Measurements from ENCODE around the gene SUSD4. TPM values are rescaled to one million over a fixed set of nuclear protein-coding genes. Genes with fewer than 3 reads are reported as not detected.

Gene SUSD4
- total RNA-seq, 1 experiment from 2014 or later, result 3.5 TPM

GRCh38 chr1:223364685-223365382, 858 bp upstream of the SUSD4 start:
- Histone ChIP-seq H4K8ac (replicated peaks; ENCODE audit: insufficient read length, low read depth, low read length) (no peak overlapping the region), H3K27ac (ENCODE audit: insufficient read length, low read depth, low read length) (no peak overlapping the region), H3K23me2 (ENCODE audit: insufficient read length, low read depth, low read length, poor library complexity, severe bottlenecking) (peaks cover 19% of the 10 kb centered on the region), H3K4ac (ENCODE audit: low read depth, low read length) (no peak overlapping the region), H2BK15ac (ENCODE audit: low read depth, low read length) (no peak overlapping the region), H3K27me3 (ENCODE audit: insufficient read depth, low read length) (peaks cover 11% of the 10 kb centered on the region; the same call in 1 of the 2 replicates), H4K5ac (ENCODE audit: insufficient read length, low read depth, low read length) (no peak overlapping the region), H3K79me1 (ENCODE audit: insufficient read depth, low read depth, low read length, poor library complexity, severe bottlenecking) (no peaks in the 10 kb centered on the region), H2BK120ac (ENCODE audit: low read depth, low read length, poor library complexity, severe bottlenecking) (no peak overlapping the region), H2AK5ac (ENCODE audit: insufficient read length, low read length) (no peak overlapping the region), H3K79me2 (ENCODE audit: insufficient read depth, low read length) (no peaks in the 10 kb centered on the region), H3T11ph (ENCODE audit: low read length) (no peak overlapping the region), H3K18ac (ENCODE audit: insufficient read length, low read depth, low read length) (no peak overlapping the region), H3K9ac (ENCODE audit: extremely low read depth, insufficient read length, low read length) (no peak overlapping the region), H2BK5ac (ENCODE audit: insufficient read length, low read length) (no peak overlapping the region), H3K4me1 (ENCODE audit: insufficient read depth, low read length) (peaks cover 2% of the 10 kb centered on the region; the same call in 1 of the 2 replicates), H2AFZ (ENCODE audit: low read length) (no peak overlapping the region), H4K91ac (ENCODE audit: insufficient read length, low read depth, low read length) (no peak overlapping the region), H3K9me3 (ENCODE audit: control insufficient read depth, low read depth, low read length) (no peaks in the 10 kb centered on the region), H2BK20ac (ENCODE audit: low read depth, low read length, poor library complexity, severe bottlenecking) (no peak overlapping the region), H4K20me1 (ENCODE audit: control insufficient read depth, insufficient read depth, insufficient read length) (no peaks in the 10 kb centered on the region), H3K56ac (ENCODE audit: insufficient read length, low read depth, low read length) (no peak overlapping the region), H2BK12ac (ENCODE audit: insufficient read length, low read depth, low read length) (no peak overlapping the region), H3K23ac (ENCODE audit: insufficient read length, low read depth, low read length) (no peak overlapping the region), H3K4me2 (ENCODE audit: insufficient read depth, insufficient read length, low read length) (peak overlapping the region; percentile 59), H3K14ac (ENCODE audit: insufficient read depth, low read length) (no peak overlapping the region)
- WGBS (ENCODE audit: extremely low coverage, insufficient read length, low lambda C conversion rate), result no CpG with 5 or more reads among the region's 55 CpGs
- peaks cover 13 to 22% of the 10 kb centered on the region in 2 experiments for H3K4me1 Mint-ChIP-seq
- H3K36me3 Mint-ChIP-seq (ENCODE audit: insufficient read depth in 1 of 3, low read depth in 3 of 3), result no peaks in the 10 kb centered on the region
- H3K9me3 Mint-ChIP-seq, result peaks cover 0 to 2% of the 10 kb centered on the region in 2 experiments; a peak in 2 of 5 replicates
- H3K27ac Mint-ChIP-seq, result no peak overlapping the region
- peak; percentile 62 for DNase-seq
- TF ChIP-seq CTCF (conservative IDR thresholded peaks at IDR 0.05), result no peak
- H3K27me3 Mint-ChIP-seq (ENCODE audit: low read depth), result peaks cover 79% of the 10 kb centered on the region
- H3K4me3 Mint-ChIP-seq, result peak overlapping the region; percentile 76 to 89
